A549 treated with AZD9567 at 1 μM for 4 hours (cell line): ENCODE results near the gene SPINT4. TPM values are rescaled to one million over a fixed set of nuclear protein-coding genes. Genes with fewer than 3 reads are reported as not detected.

Source experiments
- total RNA-seq: library from RNA; stranded (reverse); fragments of 200-300 nt; extraction: Qiagen RNA extraction; gene quantifications from 5 replicates; pipeline ENCODE4 v1.2.3, GENCODE V29; 2022; ENCODE audit not compliant: insufficient read depth

SPINT4 gene
- not detected in 5 replicates for total RNA-seq

DNA sequence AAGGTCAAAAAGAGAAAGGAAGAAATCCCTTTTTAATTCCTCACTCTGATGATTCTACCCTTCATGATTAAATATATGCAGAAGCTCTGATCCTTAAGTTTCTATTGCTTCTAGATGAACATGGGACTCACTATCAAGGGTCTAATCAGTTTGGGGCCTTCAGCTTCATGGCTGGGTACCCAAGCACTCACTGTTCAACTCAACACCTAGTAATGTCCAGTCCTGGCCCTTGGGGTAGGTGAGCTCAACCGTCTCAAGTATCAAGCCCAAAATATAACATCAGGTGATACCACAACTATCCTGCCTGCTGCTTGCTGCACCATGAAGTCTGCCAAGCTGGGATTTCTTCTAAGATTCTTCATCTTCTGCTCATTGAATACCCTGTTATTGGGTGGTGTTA is at the start of gene SPINT4:
SPINT4 (plus strand) TSS at position 301 of the 400 bp plus-strand sequence; CDS start at position 322, 21 bp downstream.

DNA sequence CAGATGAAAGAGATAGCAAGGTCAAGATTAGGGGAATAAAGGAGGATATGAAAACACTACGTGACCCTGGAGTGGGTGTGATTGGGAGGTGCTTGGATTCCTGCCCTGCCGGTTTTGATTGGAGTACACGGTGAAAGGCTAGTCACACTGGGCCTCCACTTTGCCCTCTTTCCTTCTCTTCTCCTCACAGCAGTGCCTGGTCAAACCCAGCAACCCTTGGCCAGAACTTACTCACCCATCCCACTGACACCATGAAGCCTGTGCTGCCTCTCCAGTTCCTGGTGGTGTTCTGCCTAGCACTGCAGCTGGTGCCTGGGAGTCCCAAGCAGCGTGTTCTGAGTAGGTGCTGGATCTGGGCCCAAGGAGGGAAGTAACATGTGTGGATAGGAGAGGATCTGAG is 20.3 kb upstream of the SPINT4 start, which contains the start of gene WFDC13:
WFDC13 (plus strand) TSS at position 166 of the 400 bp plus-strand sequence; CDS start at position 252, 86 bp downstream.

DNA sequence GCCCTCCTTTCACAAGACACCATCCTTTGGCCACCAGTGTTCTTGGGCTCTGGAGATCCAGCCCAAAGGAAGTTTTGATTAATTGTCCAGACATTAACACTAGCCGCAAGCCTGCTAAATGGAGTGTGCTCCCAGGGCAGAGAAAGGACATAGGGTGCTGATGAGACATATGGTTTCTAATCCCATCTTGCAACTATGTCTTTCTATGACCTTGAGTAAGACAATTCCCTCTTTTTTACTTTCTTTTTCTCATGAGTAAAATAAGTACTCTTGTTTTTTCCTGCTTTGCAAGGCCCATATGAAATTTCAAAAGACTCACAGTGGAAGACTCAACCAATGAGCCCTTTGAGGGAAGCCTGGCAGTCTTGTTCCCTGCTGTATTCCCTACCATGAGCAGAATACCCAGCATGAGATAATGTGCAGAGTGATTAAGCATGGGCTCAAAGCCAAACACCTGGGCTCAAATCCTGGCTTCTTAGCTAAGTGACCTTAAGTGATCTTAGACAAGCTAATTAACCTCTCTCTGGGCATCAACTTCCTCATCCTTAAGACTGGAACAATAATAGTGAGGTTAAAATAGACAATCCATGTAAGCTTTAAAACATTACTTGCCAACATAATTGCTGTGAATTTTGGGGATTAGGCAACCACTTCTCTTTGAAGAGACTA is 17.0 kb upstream of the SPINT4 start, which contains the start of gene WFDC10B:
WFDC10B (minus strand) TSS at position 51 of the 669 bp plus-strand sequence. CDS start 19,027 bp downstream, outside the sequence.

Other genes with a start within 250 kb of the SPINT4 start
- gene SPINT3, start 206.7 kb upstream of the SPINT4 start, total RNA-seq, result not detected in 5 replicates
- gene WFDC6, start 182.9 kb upstream of the SPINT4 start, total RNA-seq, result not detected in 5 replicates
- not detected in 5 replicates for gene EPPIN, start 174.9 kb upstream of the SPINT4 start, total RNA-seq
- not detected in 5 replicates for gene WFDC8, start 143.1 kb upstream of the SPINT4 start, total RNA-seq
- not detected in 5 replicates for gene WFDC10A, start 92.6 kb upstream of the SPINT4 start, total RNA-seq
- not detected in 5 replicates for gene WFDC9, start 91.1 kb upstream of the SPINT4 start, total RNA-seq
- not detected in 5 replicates for gene WFDC11, start 52.1 kb upstream of the SPINT4 start, total RNA-seq
- not detected in 5 replicates for gene WFDC13, start 20.3 kb upstream of the SPINT4 start, total RNA-seq
- not detected in 5 replicates for gene WFDC10B, start 17.3 kb upstream of the SPINT4 start, total RNA-seq
- 0.16 to 0.23 TPM in 2 of 5 replicates, not detected in the others for gene WFDC3, start 69.5 kb downstream of the SPINT4 start, total RNA-seq
- gene DNTTIP1, start 69.6 kb downstream of the SPINT4 start, total RNA-seq, result 33.3 to 36.6 TPM (median 36.0 TPM) in 5 replicates
- gene UBE2C, start 90.3 kb downstream of the SPINT4 start, total RNA-seq, result 218 to 237 TPM (median 227 TPM) in 5 replicates
- gene TNNC2, start 105.0 kb downstream of the SPINT4 start, total RNA-seq, result 0.13 to 0.29 TPM (median 0.22 TPM) in 3 of 5 replicates, not detected in the others
- 9.4 to 11.1 TPM (median 10.3 TPM) in 5 replicates for gene SNX21, start 111.5 kb downstream of the SPINT4 start, total RNA-seq
- gene ACOT8, start 135.0 kb downstream of the SPINT4 start, total RNA-seq, result 14.3 to 20.5 TPM (median 19.4 TPM) in 5 replicates
- 1.4 to 3.3 TPM (median 1.5 TPM) in 5 replicates for gene ZSWIM3, start 135.3 kb downstream of the SPINT4 start, total RNA-seq
- gene ZSWIM1, start 158.9 kb downstream of the SPINT4 start, total RNA-seq, result 5.2 to 8.3 TPM (median 5.8 TPM) in 5 replicates
- 0.22 to 0.46 TPM (median 0.36 TPM) in 4 of 5 replicates, not detected in the other for gene SPATA25, start 165.3 kb downstream of the SPINT4 start, total RNA-seq
- gene NEURL2, start 168.9 kb downstream of the SPINT4 start, total RNA-seq, result 0.95 to 1.3 TPM (median 1.1 TPM) in 4 of 5 replicates, not detected in the other
- gene CTSA, start 169.0 kb downstream of the SPINT4 start, total RNA-seq, result 102 to 120 TPM (median 111 TPM) in 5 replicates
- 1.6 to 1.9 TPM (median 1.7 TPM) in 4 of 5 replicates, not detected in the other for gene PLTP, start 189.8 kb downstream of the SPINT4 start, total RNA-seq
- 36.5 to 38.0 TPM (median 37.0 TPM) in 5 replicates for gene PCIF1, start 212.3 kb downstream of the SPINT4 start, total RNA-seq
- 8.3 to 9.8 TPM (median 9.5 TPM) in 5 replicates for gene ZNF335, start 249.9 kb downstream of the SPINT4 start, total RNA-seq